Left kidney (tissue), 2 donors: ENCODE measurements around the gene KLF6. TPM values are rescaled to one million over a fixed set of nuclear protein-coding genes. Genes with fewer than 3 reads are reported as not detected.

ENCODE experiments used
- DNase-seq: peaks from one replicate; pipeline ENCODE4 v3.0.0-alpha.2; 2013
- polyA plus RNA-seq: library from polyadenylated mRNA; unstranded; fragments of 120-200 nt; gene quantifications from one replicate; pipeline ENCODE4 v1.2.1, GENCODE V29; 2013; ENCODE audit not compliant: insufficient read length

Gene KLF6
- polyA plus RNA-seq, 1 donor: 55.3 TPM

DNA sequence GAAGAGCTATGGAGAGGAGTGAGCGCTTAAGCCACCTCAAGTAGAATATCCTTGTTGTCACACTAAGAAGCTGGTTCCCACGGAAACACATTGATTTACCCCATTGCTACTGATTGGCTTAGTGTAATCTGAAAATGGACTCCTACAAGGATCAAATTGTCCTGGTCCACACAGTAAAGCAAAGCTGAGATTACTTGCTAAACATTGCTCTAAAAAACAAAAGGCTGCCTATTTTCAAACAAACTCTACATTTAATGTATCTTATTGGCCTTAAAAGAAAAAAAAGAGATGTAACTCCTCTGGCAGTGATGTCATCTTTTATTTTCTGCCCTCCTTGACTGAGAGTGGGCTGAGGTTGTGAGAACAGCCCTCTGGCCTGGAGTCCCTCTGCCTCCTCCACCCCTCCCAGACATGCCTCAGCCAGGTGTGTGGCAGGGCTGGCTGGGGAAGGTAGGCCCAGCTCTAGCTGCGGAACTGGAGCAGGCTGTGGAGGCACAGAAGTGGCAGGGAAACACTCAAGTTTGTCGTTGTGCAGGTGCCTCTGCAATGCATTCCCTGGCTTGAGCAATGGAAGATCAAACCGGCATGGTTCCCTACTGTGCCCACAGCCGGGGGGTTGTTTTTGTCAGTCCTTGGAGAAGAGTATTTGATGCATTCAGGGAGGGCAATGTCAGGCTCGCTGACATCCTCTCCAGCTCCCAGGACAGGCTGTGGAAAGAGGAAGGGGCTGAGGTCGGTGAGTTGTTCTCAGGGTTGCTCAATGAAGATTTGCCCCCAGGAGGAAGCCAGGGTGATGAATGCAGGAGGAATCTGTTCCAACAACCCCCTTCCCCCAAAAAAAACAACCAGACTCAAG is 9.1 kb downstream of the KLF6 start:
- DNase-seq: no peak

DNA sequence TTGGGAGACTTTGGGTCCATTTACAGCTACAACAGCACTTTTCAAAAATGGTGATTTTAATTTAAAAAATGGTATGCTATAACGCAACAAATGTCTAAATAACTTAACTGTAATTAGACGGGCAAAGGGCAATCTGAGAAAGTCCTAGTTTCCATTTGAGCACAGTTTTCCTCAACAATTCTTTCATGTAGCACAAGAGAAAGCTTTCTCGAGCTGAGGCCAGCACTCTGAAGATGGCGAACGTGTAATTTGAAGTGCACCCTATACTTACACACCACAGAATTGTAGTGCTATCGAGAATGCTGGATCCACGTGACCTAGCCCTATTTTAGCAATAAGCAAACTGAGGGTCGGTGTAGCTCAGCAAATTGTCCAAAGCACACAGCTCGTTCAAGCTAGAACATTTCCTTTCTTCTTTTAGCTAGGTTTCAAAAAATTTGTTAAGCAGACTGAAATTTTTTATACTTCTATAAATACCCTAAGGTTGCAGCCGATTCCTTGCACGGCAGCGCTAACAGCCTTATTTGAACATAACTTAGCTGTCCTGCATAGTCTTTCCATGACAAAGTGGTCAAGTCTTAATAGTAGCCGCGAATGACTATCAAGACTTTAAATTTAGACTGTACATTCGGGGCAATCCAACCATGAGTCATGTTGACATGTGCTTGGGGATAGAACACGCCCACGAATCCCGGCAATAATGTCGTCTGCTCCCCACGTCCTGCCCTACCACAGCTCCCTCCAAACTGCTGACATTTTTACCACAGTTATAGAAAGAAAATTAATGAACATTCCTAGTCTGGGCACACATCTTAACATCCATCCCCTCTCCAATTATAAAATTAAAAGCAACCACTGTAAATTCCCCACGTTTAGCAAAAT is 10.0 kb downstream of the KLF6 start:
- DNase-seq: no peak

DNA sequence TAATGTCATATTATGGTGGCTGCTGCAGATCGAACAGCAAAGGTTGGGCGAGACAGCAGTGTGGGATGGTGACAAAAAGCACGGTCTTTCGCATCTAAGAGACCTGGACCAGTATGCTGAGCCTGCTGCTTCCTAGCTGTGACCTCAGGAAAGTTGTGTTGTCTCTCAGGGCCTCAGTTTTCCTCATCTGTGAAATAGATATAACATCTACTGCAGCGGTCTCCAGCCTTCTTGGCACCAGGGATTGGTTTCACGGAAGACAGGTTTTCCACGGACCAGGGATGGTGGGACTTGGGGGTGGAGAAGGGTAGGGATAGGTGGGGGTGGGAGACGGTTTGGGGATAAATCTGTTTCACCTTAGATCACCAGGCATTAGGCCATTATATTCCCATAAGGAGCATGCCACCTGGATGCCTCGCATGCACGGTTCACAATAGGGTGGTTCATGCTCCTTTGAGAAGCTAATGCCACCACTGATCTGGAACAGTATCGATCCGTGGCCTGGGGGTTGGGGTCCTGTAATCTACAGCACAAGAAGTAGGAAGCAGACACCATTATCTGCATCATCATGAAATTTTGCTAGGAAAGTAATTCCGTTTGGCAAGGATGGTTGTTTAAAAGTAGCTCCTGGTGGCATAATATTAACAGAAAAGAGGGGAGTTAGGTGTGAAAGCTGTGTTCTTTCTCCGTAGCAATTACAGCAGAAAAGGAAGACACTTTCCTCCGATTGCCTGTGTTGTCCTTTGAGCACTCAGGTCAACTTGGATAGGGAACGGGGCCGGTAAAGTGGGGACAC is 10.8 kb downstream of the KLF6 start:
- no peak for DNase-seq

DNA sequence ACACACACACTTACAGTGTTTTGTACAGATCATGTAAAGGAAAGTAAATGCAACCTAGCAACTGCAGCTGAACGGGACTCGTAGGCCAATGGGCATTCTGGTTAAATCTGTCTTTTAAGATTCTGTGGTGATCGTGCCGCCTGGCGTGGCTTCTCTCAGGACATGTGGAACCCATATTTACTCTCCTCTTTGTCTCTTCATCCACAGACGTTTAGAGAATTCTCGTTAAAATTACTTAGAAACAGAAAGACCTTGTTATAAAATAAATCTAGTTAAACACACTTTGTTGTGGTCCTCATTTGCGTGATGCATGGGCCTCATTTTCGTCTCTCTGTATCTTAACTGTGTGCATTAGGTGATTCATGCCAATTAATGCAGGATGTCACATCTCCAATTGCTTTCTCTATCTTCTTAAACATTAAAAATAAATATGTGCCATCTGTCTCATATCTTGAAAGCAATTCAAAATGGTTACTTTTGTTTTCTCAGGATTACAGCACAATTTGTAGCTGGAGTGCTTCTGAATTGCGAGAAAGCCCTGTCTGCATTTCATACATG is 11.5 kb downstream of the KLF6 start:
- no peak for DNase-seq

DNA sequence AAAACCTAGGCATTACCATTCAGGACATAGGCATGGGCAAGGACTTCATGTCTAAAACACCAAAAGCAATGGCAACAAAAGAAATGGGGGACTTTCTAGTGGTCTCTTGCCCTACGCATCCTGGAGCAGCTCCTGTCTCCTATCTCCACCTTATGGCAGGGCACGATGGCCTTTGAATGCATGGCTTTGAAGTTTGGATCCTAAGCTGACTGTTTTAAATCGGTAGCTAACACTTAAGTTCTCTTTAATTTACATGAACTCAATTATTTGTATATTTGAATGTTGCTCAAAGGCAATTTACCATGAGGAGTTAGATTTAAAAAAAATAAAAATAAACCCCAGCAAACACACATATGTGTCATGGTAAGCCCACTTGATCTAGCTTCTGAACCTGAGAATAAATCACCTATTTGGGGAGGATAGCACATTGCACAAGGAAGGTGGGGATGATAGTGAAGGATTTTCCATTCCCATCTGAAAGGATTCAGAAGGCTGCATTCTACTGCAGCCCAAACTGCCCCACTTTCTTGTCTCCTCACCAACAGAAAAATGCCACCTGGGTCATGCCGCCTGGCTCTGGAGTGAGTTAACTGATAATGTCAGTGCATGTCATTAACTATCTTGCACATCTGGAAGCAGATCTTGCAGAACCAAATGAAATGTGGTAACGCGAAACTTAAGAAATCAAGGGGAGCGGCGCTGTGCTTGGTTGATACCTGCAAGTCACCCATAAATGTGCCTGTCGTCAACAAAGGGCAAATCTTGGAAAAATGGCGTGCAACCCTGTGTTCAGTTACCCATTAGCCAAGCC is 12.4 kb downstream of the KLF6 start:
- DNase-seq: no peak

DNA sequence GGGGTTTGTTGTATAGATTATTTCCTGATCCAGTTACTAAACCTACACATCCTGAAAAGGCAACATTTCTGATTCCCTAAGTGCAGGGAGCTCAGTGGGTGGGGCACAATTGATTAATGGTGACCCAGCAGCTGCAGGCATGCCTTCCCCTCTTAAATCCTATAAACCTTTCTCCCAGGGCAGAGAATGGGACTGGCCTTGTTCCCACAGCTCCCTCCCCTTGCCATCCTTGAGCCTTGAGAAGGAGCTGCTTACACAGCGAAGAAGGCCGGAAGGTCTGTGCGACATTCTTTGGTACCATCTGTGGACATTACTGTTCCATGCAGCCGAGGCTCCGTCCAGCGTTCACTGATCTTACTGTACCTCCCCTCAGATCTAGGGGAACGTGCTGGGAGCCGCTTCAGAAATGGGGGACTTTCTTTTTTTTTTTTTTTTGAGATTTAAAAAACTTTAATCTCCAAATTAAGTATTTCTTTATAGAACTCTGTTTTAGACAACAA is 14.3 kb downstream of the KLF6 start:
- no peak for DNase-seq

DNA sequence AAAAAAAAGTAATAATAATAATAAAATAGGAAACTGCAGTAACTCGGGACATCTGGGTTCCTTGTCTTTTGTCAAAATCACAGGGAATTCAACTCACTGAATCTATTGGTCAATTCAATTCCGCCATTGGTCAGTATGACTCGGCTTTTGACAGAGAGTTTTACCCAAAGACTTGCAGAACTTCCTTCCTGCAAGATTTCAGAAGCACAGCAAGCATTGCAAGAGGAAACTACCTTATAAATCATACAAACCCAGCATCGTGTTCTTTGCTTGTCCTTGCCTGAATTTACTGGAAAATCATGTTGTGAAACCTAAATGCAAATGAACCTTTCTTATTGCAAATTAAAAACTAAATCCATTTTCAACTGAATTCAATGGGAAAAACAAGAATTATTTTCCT is 15.5 kb downstream of the KLF6 start:
- no peak for DNase-seq

DNA sequence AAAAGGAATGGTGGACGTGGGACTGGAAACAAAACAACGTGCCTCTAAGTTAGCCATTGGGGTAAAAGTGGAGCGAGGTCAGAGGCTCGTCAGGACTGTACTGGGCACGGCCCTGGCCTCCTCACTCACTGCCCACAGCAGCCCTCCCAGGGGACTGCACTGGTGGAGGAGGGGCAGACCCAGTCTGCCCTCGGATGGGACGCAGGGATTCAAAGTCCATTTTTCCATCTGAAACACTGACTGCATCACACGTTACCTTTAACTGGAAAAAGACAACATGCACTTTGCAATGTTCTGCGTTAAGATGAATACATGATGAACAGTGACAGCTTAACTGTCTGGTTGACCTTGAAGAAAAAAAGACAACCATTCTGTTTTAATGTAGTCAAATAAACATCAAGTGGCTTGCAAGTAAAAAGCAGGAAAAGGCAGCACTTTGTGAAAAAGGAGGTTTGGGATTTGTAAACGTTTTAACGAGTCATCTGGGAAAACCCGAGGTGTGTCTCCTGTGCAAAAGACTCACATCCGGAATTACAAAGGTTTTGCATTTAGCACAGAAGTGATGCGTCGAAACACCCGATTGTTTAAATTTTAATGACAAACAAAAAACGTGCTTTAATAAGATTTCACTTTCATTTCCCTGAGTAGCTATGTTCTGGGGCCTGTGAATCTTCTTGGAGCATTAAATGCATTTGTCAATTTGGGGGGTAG is 18.8 kb downstream of the KLF6 start:
- DNase-seq: no peak

DNA sequence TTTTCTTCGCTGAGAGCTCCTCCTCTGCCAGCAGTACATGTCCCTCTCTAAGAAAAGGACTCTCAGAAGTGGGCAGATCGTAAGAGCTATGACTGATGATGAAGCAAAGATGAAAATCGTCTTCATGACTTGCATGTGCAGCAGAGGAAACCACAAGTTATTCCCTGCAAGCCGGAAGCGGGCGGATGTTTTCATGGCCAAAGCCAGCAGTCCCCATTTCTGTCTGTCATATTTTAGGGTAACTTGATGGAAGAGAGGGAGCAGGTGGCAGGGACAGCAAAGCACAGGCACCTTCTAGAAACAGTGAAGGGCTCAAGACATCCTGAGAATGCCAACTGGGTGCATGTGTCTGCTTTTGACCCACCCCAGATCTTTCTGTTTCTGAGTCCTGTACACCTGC is 19.9 kb downstream of the KLF6 start:
- no peak for DNase-seq

DNA sequence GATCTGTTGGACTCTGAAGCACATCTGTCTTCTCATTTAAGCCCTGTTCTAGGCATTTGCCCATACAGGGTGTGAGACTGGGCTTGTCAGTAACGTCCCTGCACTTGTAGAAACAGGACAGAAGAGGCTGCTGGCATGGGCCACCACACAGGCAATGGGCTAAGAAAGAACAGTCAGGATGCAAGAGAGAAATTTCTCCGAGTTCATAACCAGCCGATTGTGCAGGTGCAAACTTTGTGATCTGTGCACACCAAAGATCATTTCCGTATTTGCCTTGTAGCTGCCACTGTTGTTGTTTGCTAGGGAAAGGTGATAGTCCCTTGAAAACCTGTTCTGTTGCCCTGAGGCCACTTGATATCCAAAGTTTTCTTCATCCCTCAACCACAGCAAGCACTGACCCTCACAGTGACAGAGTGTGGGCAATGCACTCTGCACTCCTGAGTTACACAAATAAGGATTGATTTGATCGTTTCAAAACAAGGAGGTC is 20.3 kb downstream of the KLF6 start:
- no peak for DNase-seq

DNA sequence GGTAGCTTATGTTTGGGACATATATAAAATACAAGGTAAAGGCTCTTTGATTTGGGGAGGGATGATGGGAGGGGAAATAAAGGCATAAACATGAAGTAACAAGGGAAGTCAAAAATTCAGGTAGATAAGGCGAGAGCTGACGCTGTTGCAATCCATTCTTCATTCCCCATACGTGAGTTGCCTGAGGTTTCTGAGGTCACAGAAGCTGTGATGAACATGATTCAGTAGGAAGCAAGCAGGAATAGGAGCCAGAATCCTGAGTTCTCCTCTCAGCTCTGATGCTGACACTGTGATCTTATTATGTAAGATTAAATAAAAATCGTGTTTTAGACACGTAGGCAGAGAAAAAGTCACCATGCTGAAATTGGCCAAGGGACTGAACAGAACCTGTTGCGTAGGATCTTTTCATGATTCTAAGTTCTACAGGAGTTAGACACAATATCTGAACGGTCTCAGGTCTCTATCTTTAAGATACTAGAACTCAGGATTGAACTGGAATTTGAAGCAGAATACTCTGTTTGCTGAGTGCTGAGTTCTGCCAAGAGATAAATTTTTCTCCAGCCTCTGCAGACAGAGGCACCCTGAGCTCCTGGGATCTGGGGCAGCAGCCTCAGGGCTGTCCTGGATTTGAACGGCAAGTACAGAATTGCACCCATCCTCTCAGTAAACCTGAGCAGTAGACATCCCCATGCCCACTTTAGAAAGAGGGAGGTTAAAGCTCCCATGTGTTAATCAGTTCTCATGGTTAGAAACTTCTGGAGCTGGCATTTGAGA is 21.0 kb downstream of the KLF6 start:
- no peak for DNase-seq

DNA sequence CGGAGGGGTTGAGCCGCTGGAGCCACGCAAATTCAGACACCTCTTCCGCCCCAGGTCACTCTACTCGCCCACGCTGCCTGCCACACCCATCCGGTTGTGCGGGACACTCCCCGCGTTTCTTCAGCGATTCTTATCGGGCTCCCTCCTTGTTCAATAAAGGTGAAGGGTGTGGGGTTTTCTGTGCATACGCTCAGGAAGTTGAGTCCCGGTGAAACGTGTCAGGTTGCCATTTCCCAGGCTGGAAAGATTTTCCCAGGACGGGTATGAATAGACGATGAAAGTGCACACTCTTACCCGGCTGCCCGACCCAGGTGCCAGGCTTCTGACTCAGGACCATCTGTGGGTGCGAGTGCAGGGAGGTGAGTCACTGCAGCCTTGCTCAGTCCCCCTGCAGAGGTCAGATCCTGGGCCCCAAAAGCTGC is 22.0 kb downstream of the KLF6 start:
- DNase-seq: no peak

DNA sequence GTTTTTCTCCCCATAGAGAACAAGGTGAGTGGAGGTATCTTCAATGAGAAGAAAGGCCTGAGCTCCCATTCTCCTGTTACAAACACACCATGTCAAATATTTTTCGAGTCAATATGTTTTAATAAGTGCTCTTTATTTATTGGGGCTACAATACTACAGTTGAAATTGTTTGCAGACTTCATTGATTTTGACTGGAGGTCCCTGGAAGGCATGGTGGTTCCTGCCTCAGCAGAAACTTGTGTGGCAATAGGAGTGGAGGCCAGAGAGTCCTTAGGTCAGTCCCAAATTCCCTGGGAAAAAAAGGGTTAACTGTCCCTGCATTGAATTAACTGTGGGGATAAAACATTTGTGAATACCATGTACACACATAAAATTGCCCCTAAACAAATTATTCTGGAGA is 22.7 kb downstream of the KLF6 start:
- no peak for DNase-seq

DNA sequence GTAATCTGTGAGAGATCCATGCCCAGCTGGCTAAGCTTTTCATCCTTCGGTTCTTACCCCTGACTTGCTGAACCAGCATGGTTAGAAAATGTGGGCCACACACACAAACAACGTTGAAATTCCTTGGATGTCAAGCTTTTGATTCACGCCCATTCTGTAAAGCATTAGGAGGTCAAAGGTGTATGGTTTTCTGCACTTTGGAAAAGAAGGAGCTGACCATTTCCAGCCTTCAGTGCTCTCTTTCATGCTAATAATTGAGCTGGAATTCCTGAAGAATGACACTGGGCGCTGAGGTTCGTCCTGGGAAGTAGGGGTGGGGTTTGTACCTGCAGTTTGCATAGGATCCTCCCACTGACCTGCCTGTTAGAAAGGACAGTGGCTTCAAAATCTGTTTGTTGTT is 23.1 kb downstream of the KLF6 start:
- no peak for DNase-seq

DNA sequence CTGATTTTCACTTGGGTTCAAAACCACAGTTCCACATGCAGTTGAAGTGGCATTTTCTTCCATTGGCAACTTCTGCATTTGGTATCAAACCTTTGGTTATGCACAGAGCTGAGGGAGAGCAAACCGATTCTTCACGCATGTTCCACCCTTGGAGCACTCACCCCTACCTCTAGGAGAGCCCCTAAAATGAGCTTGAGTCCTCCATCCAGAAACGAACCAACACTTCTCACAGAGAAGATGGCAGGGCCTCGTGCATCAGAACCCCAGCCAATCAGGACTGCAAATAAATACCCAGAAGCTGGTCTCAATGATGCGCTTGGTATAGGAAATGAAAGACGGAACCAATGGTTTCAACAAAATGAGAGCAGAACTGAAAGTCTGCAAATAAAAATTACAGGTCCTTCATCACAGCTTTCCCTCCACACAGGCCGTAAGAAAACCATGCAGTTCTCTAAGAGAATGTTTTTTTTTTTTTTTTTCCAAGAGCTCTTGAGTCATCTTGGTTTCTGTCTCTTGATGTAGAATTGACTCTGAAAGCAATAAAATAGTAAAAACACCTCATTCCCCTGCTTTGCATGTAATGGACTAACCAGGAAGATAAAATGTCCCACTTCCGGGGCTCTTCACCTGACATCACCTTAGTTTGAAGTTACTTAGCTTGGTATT is 23.9 kb downstream of the KLF6 start:
- no peak for DNase-seq

DNA sequence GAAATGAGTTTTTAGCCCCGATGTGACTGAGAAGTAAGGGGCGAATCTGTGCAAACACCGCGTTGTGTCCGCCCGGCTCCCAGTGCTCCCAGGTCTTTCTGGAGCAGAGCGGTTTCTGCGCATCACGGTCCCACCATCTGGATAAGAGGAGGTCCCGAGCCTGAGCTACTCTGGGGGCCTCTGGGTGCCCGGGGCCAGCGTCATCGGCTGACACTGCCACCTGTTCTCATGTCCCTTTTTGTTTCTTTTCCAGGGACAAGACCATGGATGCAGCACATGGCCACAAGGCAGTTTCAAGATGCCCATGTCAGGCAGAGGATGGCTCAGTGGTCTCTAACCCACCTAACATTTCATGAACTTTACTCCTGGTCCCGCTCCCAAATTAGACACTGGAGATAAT is 24.9 kb downstream of the KLF6 start:
- DNase-seq: no peak

DNA sequence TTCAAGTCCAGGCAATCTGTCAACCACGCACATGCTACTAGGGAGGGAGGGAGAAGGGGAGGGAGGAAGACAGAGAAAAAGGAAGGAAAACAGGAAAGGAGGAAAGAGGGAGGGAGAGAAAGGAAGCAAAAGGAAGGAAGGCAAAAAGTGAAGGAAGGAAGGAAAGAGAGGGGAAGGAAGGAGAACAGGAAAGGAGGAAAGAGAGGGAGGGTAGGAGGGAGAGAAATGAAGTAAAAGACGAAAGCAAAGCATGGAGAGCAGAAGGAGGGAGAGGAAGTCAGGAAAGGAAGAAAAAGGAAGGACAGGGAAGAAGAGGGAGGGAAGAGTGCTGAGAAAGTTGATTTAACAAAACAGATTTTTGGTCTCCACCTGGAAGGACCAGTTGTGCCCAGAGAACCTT is 25.6 kb downstream of the KLF6 start:
- DNase-seq: no peak

DNA sequence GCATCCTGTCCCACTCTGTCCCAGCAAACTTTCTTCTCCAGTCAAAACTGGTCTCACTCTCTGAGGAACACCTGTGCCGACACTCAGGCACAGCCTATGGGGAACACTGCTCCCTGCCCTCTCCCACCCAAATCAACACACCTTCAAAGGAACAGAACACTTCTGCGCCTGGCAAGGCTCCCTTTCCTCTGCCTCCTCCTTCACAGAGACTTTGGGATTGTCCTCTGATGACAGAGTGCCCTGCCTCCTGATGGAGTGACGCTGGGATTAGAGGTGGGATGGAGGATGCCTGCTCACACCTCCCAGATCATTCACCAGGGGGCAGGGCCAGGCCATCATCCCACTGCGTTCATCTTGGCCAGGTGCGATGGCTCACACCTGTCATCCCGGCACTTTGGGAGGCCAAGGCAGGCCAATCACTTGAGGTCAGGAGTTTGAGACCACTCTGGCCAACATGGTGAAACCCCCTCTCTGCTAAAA is 26.5 kb downstream of the KLF6 start:
- no peak for DNase-seq
